Tibial artery (tissue), 4 donors: Measurements from ENCODE around the gene ADAM11.

Experiments
- DNase-seq, 2 donors: peaks; one replicate each; pipeline ENCODE4 v3.0.0-alpha.2; 2019
- H3K27ac ChIP-seq, 2 donors: fragments of 200-600 bp; sonication (generic) in 1 of 2; 1 replicate in 1 of 2; 2 replicates in 1 of 2; pipeline ENCODE4 v1.5.1; 2018 to 2019; ENCODE audit warnings: mild to moderate bottlenecking in 1 of 2
- H3K27me3 ChIP-seq, 2 donors: fragments of 200-600 bp; sonication (generic) in 1 of 2; one replicate each; pipeline versions ENCODE4 v1.5.1 to v1.6.0; 2016 to 2019
- H3K36me3 ChIP-seq, 3 donors: fragments of 200-600 bp; sonication (generic) in 2 of 3; one replicate each; pipeline ENCODE4 v1.5.1; 2016 to 2019; ENCODE audit warnings: mild to moderate bottlenecking in 2 of 3
- H3K4me1 ChIP-seq, 4 donors: fragments of 200-600 bp; sonication (generic) in 2 of 4; 1 replicate in 3 of 4; 2 replicates in 1 of 4; pipeline ENCODE4 v1.5.1; 2016 to 2019
- H3K4me3 ChIP-seq, 2 donors: fragments of 200-600 bp; sonication (generic) in 1 of 2; 1 replicate in 1 of 2; 2 replicates in 1 of 2; pipeline ENCODE4 v1.5.1; 2018 to 2019; ENCODE audit warnings: mild to moderate bottlenecking in 2 of 2
- H3K9me3 ChIP-seq, 3 donors: fragments of 200-600 bp; sonication (generic) in 1 of 3; one replicate each; pipeline ENCODE4 v1.5.1; 2016 to 2019
- intact Hi-C: fragments of 100-400 bp; cut with DNase I; formaldehyde crosslinking; loops from one replicate; pipeline ENCODE4 v1.15.0; 2023; ENCODE audit warnings: low total_unique reads
- TF ChIP-seq, protein P1 (sequence below), 2 experiments: fragments of 200-600 bp in 1 of 2; fragments of 450-650 bp in 1 of 2; IDR thresholded peaks; one replicate each; pipeline ENCODE4 v1.5.1; 2017 to 2019; ENCODE audit warnings: antibody characterized with exemption in 2 of 2, mild to moderate bottlenecking in 1 of 2, moderate library complexity in 1 of 2

ADAM11 gene

GRCh38 chr17:44766409-44767038 is 7.7 kb downstream of the ADAM11 start:
- DNase-seq, result no peak
- H3K9me3 ChIP-seq, result no peaks in the 10 kb centered on the region
- H3K27ac ChIP-seq, result no peak overlapping the region
- TF ChIP-seq, protein P1, sequence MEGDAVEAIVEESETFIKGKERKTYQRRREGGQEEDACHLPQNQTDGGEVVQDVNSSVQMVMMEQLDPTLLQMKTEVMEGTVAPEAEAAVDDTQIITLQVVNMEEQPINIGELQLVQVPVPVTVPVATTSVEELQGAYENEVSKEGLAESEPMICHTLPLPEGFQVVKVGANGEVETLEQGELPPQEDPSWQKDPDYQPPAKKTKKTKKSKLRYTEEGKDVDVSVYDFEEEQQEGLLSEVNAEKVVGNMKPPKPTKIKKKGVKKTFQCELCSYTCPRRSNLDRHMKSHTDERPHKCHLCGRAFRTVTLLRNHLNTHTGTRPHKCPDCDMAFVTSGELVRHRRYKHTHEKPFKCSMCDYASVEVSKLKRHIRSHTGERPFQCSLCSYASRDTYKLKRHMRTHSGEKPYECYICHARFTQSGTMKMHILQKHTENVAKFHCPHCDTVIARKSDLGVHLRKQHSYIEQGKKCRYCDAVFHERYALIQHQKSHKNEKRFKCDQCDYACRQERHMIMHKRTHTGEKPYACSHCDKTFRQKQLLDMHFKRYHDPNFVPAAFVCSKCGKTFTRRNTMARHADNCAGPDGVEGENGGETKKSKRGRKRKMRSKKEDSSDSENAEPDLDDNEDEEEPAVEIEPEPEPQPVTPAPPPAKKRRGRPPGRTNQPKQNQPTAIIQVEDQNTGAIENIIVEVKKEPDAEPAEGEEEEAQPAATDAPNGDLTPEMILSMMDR (IDR thresholded peaks at IDR 0.05), result no peak
- no peaks in the 10 kb centered on the region for H3K36me3 ChIP-seq
- peaks cover 0 to 83% of the 10 kb centered on the region in 2 donors for H3K27me3 ChIP-seq
- no peaks in the 10 kb centered on the region for H3K4me1 ChIP-seq
- intact Hi-C loops, result loop anchor here (10.0 kb wide), 1 partner anchor 238 kb away; no protein-coding TSS in a partner anchor
- H3K4me3 ChIP-seq, result no peak overlapping the region

DNA sequence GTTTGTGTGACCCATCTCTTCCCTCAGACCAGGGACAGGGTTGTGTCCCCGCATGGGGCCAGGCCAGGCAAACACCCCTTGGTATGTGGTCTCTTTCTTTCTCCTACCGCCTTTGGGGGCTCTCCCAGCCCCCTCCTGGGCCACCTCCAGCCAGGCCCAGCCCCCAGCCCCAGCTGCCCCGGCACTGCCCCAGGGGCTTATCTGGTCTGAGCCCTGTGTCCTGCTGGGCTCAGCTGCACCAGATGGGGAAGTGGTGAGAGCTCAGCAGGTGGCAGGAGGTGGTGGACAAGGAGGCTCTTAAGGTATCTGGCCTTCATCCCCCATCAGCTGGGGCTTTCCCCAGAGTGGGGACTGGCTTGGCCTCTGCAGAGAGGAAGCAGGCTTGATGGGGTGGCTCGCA is 8.7 kb downstream of the ADAM11 start:
- intact Hi-C loops, result loop anchor here (10.0 kb wide), 1 partner anchor 237 kb away; no protein-coding TSS in a partner anchor
- no peak for DNase-seq
- TF ChIP-seq, protein P1 (IDR thresholded peaks at IDR 0.05), result no peak
- Histone ChIP-seq H3K36me3 (no peaks in the 10 kb centered on the region), H3K27me3 (peaks cover 0 to 83% of the 10 kb centered on the region in 2 donors), H3K4me3 (no peak overlapping the region), H3K4me1 (no peaks in the 10 kb centered on the region), H3K9me3 (no peaks in the 10 kb centered on the region), H3K27ac (no peak overlapping the region)

DNA sequence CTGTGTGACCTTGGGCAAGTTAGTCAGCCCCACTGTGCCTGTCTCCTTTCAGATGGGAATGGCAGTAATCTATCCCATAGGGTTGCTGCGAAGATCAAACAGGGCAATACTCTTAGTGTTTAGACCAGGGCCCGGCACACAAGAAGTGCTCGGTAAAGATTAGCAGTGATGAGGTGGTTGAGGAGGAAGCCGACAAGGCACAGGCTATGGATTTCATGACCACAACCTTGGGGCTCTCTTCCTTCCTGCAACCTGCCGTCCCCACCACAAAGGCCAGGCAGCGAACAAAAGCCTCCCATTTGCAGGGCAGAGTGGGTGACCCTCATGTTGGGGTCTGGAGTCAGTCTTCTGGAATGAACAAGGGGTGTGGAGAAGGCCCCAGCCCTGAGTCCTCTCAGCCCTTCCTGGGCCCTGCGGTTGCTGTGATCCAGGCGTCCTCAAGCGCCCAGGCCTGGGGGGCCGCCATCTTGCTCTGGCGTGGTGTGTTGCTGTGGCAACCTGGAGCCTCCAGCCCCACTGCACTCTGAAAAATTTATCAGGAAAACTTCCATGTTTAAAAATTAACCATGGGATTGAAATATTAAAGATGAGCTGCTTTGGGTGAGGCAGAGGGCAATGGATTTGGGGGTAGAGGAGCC is 9.8 kb downstream of the ADAM11 start:
- no peaks in the 10 kb centered on the region for H3K36me3 ChIP-seq
- H3K4me3 ChIP-seq, result no peak overlapping the region
- intact Hi-C loops, result loop anchor here (10.0 kb wide), 1 partner anchor 236 kb away; no protein-coding TSS in a partner anchor
- TF ChIP-seq, protein P1 (IDR thresholded peaks at IDR 0.05), result no peak
- no peaks in the 10 kb centered on the region for H3K4me1 ChIP-seq
- no peak overlapping the region for H3K27ac ChIP-seq
- peaks cover 0 to 88% of the 10 kb centered on the region in 2 donors for H3K27me3 ChIP-seq
- no peak for DNase-seq
- no peaks in the 10 kb centered on the region for H3K9me3 ChIP-seq

- Histone ChIP-seq H3K27me3 (peaks cover 0 to 87% of the 10 kb centered on the region in 2 donors), H3K36me3 (no peaks in the 10 kb centered on the region), H3K4me3 (no peak overlapping the region), H3K27ac (no peak overlapping the region), H3K9me3 (no peaks in the 10 kb centered on the region), H3K4me1 (no peaks in the 10 kb centered on the region)
- DNase-seq, result no peak
- intact Hi-C loops, result loop anchor here (10.0 kb wide), 1 partner anchor 236 kb away; no protein-coding TSS in a partner anchor
- TF ChIP-seq, protein P1 (IDR thresholded peaks at IDR 0.05), result no peak
These were observed 10.4 kb downstream of the ADAM11 start for GRCh38 chr17:44769230-44769629.

DNA sequence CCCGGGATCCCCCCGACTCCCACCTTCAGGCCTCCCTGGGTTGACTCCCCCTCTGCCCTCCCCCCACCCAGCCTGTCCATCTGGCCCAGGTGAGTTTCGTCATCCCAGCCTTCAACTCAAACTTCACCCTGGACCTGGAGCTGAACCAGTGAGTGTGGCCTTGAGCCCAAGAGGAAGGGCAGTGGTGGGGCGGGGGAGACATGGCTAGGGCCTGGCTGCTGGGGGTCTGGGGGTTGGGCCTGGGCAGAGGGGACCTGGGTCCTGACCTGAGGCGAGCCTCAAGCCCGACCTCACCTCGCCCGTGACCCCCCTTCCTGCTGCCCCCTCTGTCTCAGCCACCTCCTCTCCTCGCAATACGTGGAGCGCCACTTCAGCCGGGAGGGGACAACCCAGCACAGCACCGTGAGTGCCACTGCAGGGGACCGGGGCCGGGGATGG is 10.9 kb downstream of the ADAM11 start:
- peaks cover 0 to 82% of the 10 kb centered on the region in 2 donors for H3K27me3 ChIP-seq
- TF ChIP-seq, protein P1 (IDR thresholded peaks at IDR 0.05), result no peak
- no peak for DNase-seq
- H3K27ac ChIP-seq, result no peak overlapping the region
- no peaks in the 10 kb centered on the region for H3K9me3 ChIP-seq
- no peaks in the 10 kb centered on the region for H3K4me1 ChIP-seq
- intact Hi-C loops, result loop anchor here (10.0 kb wide), 1 partner anchor 235 kb away; no protein-coding TSS in a partner anchor
- H3K4me3 ChIP-seq, result no peak overlapping the region
- H3K36me3 ChIP-seq, result no peaks in the 10 kb centered on the region
